ENCODE measurements around the gene RANBP3L.

DNA sequence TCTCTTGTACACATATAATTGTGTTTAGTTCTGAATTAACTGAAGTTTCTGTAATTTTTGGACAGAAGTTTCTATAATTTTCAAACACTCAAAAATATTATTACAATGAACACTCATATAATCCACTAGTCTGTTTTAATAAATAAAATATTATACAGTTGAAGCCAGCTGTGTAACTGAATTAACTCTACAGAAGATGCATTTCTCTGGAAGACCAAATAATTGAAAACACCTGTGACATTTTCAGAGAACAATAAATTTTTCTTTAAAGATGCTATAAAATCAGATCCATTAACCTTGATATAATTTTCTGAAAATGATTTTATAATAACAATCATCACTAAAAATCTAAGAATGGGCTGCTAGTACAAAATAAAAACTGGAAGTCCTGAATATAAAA, 74.7 kb downstream of the RANBP3L start:
- no peak for TF ChIP-seq POLR2A (IDR thresholded peaks at IDR 0.05; ENCODE audit: low read length)
- TF ChIP-seq GATA1 (IDR thresholded peaks at IDR 0.05; ENCODE audit: low read depth, low read length) = no peak

All from erythroblast (primary cell).